RWPE1 (cell line): ENCODE results near the gene GTF2H4.

Experiments used
- CTCF ChIA-PET: fragments of 350-600 bp; sonication (Branson Sonifier 250); formaldehyde crosslinking; extraction: SDS; loops from one replicate; lab custom pipeline; 2021; lab: Yijun Ruan, JAX
- POLR2A ChIA-PET: fragments of 400-600 bp; formaldehyde crosslinking; extraction: SDS; loops from one replicate; lab custom pipeline; 2020; ENCODE audit warnings: antibody characterized with exemption; ENCODE audit not compliant: low non-redundant PET; lab: Yijun Ruan, JAX
- DNase-seq: peaks from one replicate; pipeline ENCODE4 v3.0.0; 2012; ENCODE audit warnings: low spot score
- H3K27ac ChIP-seq: fragments of 450-650 bp; 2 replicates; pipeline ENCODE4 v1.5.1; 2017
- CTCF ChIP-seq: fragments of 450-650 bp; conservative IDR thresholded peaks from 2 replicates; pipeline ENCODE4 v1.5.1; 2017; ENCODE audit warnings: low read depth, mild to moderate bottlenecking

GTF2H4 gene

GRCh38 chr6:30891450-30891723, 16.6 kb upstream of the GTF2H4 start:
- ChIA-PET CTCF (interaction anchor here (0.6 kb wide), 1 partner anchor 39 kb away, joined by 3 read pairs; no protein-coding TSS in a partner anchor), POLR2A (no interaction called here)
- H3K27ac ChIP-seq = peak overlapping the region; percentile 84
- no peak for DNase-seq
- no peak for TF ChIP-seq CTCF

GRCh38 chr6:30891816-30892538, 16.0 kb upstream of the GTF2H4 start:
- ChIA-PET CTCF (interaction anchor here (0.6 kb wide), 1 partner anchor 39 kb away, joined by 3 read pairs; no protein-coding TSS in a partner anchor), POLR2A (no interaction called here)
- no peak for TF ChIP-seq CTCF

GRCh38 chr6:30893001-30893591, 14.9 kb upstream of the GTF2H4 start:
- no peak for TF ChIP-seq CTCF
- peak overlapping the region; percentile 37 for H3K27ac ChIP-seq
- DNase-seq = no peak
- POLR2A ChIA-PET = no interaction called here
- CTCF ChIA-PET = no interaction called here

More at GRCh38 chr6:30891816-30892538, 16.0 kb upstream of the GTF2H4 start:
- H3K27ac ChIP-seq = peak overlapping the region; percentile 84
- no peak for DNase-seq

DNA sequence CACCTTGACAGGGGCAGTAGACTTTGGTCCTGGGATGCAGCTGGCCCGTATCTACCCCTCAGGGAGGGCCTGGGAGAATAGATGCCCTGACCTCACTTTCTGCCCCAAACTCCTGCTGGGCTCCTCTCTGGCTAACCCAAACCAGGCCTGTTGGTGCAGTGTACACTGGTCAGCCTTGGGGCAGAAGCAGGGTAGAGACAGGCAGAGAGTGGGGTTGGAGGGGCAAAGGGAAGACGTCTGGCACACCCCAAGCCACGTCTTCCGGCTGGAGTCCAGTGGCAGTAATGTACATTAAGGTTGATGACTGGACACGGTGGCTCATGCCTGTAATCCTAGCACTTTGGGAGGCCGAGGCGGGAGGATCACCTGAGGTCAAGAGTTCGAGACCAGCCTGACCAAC, 14.3 kb upstream of the GTF2H4 start:
- ChIA-PET CTCF (no interaction called here), POLR2A (no interaction called here)
- no peak for DNase-seq
- peak overlapping the region; percentile 37 for H3K27ac ChIP-seq
- no peak for TF ChIP-seq CTCF

GRCh38 chr6:30894381-30894780, 13.6 kb upstream of the GTF2H4 start:
- TF ChIP-seq CTCF = no peak
- DNase-seq = no peak
- ChIA-PET CTCF (no interaction called here), POLR2A (no interaction called here)
- H3K27ac ChIP-seq = peak overlapping the region; percentile 37; the same call in 1 of the 2 replicates

DNA sequence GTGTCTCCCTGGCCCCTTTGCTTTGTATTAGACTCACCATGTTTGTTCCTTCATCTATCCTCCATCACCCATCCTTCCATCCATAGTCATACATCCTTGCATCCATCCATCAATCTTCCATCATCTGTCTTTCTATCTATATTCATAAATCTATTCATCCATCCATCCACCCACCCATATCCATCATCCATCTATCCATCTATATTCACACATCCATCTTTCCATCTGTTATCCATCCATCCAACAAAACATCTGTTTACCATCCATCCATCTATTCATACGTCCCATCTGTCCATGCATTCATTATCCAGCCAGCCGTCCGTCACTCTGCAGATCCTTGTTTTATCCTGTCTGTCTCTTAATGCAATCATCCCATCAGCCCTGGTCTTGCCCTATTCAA, 13.1 kb upstream of the GTF2H4 start:
- no peak for DNase-seq
- ChIA-PET CTCF (no interaction called here), POLR2A (no interaction called here)
- TF ChIP-seq CTCF = no peak
- no peak overlapping the region for H3K27ac ChIP-seq
